NCI-H2081 treated with DMSO at 0.1 percent for 48 hours (cell line): ENCODE data around the gene NOS3.
"Not testable (repeated sequence)": the region's sequence is repeated elsewhere in the genome, so short reads cannot be mapped to it uniquely, and the experiment has no call there.

Source experiments
- DNase-seq: peaks from one replicate; lab custom pipeline; 2025; lab: John Stamatoyannopoulos, UW

Gene NOS3

DNA sequence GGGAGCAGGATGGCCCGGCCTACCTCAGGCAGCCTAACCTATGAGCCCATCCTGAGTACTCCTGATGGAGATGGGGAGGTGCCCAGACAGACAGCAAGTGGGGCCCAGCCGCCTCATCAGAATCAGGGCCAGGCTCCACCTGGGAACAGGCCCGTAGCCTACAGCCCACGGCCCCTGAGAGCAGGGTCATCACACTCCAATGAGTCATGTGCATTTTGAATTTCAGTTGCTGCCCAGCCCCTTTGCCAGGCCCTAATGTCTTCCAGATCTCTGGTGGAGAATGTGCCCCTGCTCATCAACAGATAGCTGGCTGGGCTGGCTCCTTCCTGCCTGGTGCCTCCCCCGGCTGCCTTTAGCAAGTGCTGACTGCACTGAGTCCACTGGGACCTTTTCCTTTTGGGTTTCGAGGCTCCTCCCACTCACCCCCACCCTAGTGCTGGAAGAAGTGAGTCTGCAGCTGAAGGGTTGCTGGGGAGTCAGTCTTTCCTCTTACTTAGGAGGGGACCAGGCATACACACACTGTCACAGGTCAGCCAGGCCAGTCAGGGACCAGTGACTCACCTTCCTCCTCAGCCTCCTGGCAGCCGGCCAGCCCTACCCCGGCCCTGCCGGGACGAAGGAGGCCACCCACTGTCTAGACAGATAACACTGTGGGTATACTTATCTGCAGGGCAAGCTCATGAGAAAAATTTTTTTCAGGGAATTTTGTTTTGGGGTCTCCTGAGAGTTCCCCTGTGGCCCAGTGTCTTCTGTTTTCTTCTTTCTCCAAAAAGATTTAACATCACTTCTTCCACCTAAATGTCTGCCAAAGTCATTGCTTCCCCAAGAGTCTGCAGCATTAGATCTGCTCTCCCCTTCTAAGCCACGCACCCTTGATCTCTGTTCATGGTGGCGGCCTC lies 48.4 kb downstream of the NOS3 start:
- no peak for DNase-seq

DNA sequence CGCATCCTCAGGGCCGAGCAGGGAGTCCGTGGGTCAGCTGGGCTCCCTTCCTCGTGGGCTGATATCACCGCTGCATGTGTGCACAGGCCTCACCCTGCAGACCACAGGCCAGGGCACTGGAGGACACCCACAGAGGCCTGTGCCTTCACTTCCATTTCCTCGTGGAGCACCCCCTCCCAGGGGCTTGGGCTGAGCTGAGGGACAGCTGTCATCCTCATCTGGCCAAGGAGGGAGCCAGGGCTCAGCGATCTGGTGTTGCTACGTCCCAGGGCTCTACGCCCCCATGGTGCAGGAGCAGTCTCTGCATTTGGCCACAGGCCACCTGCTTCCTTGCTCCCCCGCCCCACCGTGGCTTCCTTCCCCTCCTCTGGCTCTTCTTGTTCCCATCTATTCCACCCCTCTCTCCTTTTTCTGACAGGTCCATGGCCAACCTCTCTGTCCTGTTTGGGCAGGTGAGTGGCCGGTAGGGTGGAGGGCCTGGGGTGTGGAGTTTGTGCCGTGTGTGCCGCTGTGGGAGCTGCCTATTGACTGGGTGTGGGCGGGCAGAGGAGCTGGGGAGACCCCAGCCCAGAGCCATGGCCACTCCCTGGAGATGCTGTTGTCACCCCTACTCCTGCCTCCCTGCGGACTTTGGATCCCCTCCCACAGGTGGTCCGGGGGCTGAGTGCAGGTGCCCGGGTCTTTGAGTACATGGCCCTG lies 49.2 kb downstream of the NOS3 start:
- DNase-seq = no peak

DNA sequence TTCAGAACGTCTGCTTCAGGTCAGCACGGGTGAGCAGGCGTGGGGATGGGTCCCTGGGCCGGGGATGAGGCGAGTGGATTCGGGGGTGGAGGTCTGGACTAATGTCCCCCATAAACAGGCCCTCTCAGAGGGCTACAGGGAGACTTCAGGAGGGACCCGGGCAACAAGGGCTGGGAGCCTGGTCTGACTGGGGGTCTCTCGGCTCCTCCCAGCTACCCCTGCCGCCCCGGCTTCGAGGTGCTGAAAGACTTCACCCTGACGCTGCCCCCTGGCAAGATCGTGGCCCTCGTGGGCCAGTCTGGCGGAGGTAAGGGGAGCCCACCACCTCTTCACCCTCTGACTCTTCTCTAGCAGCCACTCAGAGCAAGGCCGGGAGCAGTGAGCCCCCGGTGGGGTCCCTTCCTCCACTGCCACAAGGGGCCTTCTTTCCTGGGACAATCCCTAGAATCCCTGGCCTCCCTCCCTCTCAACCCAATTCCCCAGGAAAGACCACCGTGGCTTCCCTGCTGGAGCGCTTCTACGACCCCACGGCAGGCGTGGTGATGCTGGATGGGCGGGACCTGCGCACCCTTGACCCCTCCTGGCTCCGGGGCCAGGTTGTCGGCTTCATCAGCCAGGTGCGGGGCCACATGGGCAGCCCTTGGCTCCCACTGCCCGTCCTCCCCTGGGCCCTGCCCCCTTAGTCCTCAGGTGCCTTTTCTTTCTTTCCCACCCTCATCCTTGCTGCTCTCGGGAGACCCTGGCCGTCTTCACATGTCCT lies 50.0 kb downstream of the NOS3 start:
- no peak for DNase-seq

DNA sequence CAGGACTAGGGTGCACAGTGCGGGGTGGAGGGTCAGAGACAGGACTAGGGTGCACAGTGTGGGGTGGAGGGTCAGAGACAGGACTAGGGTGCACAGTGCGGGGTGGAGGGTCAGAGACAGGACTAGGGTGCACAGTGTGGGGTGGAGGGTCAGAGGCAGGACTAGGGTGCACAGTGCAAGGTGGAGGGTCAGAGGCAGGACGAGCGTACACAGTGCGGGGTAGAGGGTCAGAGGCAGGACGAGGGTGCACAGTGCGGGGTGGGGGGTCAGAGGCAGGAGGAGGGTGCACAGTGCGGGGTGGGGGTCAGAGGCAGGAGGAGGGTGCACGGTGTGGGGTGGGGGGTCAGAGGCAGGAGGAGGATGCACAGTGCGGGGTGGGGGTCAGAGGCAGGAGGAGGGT lies 52.6 kb downstream of the NOS3 start:
- DNase-seq = not testable (repeated sequence)

DNA sequence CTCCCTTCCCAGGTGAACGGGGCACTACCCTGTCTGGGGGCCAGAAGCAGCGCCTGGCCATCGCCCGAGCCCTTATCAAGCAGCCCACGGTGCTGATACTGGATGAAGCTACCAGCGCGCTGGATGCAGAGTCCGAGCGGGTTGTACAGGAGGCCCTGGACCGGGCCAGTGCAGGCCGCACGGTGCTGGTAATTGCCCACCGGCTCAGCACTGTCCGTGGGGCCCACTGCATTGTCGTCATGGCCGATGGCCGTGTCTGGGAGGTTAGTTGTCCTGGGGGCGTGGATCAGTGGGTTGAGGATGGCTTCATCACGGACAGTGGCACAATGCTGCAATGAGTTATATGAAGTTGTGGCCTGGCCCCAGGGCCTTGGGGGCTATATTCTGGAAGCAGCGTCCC lies 53.1 kb downstream of the NOS3 start:
- no peak for DNase-seq

DNA sequence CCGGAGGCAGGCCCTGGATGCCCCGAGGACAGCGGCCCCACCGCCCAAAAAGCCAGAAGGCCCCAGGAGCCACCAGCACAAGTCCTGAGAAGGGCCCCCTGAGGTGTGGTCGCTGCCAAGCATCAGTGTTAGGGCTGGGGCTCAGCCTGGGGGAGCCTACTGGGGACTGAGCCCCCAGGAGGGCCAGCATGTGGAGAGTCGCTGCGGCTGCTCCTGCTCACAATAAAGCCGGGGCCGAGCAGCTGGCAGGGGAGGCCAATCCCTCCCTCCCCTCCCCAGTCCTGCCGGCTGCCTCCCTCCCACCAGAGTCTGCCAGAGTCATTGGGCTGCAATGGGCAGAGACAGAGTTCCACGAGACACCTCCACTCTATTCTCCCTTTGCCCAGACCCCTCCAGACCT lies 54.4 kb downstream of the NOS3 start:
- no peak for DNase-seq

DNA sequence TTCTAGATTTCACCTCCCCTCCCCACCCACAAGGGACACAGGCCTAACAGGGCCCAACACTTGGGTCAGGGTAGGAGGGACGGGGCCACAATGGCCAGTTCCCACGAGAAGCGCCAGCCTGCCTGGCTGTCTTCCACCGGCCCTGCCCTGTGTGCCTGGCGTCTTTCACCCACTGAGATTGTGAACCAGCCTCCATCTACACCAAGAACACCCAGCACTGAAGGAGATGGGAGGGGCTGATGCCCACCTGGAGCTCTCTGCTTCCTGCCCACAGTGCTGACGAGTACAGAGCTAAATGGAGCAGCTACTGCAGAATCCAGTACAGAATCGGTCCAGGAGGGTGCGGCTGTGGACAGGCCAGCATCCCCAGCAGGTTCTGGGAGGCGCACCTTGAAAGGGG lies 55.1 kb downstream of the NOS3 start:
- no peak for DNase-seq

DNA sequence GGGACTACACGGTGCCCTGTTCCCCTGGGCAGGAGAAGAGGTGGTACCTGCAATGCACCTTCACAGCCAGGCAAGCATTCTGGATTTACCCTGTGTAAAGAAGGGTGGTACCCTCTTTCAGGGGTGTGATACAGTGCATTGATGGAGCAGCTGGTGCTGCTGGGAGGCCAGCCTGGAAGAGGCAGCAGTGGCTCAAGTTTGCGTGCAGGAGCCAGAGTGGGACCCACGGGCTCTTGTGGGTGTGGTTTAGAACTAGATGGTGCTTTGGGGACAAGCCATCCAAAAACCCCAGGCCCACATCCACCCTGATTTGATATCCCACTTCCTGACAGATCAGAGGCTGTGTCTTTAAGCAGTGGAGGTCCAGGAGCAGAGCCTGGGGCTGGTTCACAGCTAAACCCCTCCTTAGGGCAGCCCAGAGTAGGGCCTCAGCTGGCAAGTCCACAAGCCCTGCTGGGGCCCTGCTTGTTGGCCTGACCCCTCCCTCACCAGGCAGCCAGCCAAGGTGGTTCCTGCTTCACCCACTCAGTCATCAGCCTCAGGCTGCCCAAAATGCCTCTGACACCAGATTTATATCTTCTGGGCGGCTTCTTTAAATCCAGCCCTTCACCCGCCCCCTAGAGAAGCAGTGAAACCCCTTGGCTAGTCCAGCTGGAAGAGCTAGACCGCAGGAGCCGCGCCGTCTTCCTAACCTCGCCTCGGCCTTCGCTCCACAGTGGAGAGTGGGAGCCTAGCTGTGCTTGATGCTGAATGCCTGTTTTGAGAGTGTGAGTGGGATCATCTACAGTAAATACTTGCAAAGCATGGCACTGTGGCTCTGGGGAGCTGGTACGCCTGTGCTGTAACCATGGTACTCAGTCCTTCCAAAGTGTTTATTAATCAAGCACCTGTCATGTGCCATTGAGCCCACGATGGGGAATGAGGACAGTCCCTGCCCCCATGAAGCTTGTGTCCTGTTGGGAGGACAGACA lies 56.1 kb downstream of the NOS3 start:
- DNase-seq = no peak

DNA sequence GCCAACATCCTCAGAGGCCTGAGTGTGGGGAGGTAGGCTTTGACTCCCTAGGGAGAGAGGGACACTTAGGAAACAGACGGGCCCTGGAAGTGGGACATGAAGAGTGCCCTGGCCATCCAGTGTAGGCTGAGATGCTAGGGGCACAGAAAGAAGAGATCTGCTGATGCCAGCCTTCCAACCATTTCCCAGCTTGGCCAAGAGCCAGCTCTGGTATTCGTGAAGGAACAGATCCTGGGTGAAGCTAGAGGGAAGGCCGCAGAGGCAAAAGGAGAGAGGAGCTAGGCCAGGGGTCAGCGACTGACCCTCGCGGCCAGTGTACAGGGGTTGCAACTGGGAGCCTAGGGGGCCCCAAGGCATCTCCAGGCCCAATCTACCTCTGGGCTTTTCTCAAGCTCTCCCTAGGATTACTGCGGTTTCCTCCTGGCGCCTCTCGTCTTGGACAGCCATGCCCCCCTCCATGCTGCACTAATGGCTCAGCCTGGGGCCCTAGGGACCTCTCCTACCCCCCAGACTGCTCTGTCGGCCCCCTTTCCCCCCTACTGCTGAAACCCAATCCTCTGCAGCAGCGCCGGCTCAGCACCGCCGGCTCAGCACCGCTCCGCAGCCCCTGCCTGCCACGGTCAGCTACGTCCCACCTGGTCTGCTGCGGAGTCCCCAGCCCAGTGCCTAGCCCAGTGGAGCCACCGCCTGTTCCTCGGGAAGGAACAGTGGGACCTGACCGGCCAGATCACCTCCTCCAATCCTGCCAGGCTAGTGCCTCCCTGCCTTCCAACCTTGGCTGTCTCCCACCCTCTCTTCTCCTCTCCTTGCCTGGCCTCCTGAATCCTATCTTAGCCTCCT lies 57.4 kb downstream of the NOS3 start, which contains the start of gene ASIC3:
Gene ASIC3 (plus strand): TSS at position 556 of the 840 bp plus-strand sequence. CDS start 355 bp downstream, outside the sequence.
- no peak for DNase-seq

DNA sequence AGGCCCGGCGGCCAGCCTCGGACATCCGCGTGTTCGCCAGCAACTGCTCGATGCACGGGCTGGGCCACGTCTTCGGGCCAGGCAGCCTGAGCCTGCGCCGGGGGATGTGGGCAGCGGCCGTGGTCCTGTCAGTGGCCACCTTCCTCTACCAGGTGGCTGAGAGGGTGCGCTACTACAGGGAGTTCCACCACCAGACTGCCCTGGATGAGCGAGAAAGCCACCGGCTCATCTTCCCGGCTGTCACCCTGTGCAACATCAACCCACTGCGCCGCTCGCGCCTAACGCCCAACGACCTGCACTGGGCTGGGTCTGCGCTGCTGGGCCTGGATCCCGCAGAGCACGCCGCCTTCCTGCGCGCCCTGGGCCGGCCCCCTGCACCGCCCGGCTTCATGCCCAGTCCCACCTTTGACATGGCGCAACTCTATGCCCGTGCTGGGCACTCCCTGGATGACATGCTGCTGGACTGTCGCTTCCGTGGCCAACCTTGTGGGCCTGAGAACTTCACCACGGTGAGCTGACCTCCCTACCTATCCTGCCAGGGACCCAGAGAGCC lies 58.2 kb downstream of the NOS3 start:
- no peak for DNase-seq

DNA sequence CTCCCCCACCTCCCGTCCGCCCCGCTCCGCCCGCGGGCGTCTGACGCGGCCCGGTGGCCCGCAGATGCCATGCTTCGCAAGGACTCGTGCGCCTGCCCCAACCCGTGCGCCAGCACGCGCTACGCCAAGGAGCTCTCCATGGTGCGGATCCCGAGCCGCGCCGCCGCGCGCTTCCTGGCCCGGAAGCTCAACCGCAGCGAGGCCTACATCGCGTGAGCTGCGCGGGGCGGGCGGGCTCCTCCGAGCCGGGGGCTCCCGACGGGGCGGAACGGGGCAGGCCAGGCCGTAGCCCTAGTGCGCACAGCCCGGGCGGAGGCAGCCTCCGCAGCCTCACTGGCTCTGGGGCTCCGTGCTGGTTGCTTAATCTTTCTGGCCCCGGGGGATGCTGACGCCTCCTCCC lies 60.3 kb downstream of the NOS3 start:
- DNase-seq = no peak

DNA sequence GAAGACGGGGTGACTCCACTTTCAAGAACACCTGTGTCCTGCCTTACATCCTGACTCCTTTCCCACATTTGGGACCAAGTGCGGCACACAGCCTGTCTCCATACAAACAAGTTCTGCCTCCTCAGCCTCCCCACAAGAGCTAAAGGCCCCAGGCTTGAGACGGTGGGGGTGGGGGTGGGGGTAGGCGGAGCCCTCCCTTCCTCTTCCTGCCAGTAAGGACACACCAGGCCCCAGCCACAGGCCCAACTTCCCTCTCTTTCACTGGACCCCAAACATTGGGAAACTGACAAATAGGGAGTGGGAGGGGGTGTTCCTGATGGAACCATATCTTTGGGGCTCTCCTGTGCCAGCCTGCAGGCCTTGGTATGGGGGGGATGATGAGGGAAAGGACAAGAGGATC lies 62.3 kb downstream of the NOS3 start:
- DNase-seq = no peak

DNA sequence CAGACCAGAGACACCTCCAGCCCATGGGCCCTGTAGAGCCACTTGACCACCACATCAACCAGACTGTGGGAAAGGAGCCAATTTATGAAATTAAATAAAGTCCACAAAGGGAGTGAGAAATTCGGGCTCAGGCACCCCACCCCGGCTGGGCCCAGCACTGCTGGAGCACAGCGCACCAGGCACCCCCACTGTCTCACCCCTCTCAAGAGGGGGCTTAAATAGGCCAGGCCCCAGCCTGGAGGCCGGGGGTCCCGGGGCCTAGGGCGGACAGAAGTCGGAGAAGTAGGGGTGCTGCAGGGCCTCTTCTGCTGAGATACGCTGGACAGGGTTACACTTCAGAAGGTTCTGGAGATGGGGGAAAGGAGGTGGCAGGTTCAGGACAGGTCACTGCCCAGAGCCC lies 62.9 kb downstream of the NOS3 start:
- DNase-seq = no peak

DNA sequence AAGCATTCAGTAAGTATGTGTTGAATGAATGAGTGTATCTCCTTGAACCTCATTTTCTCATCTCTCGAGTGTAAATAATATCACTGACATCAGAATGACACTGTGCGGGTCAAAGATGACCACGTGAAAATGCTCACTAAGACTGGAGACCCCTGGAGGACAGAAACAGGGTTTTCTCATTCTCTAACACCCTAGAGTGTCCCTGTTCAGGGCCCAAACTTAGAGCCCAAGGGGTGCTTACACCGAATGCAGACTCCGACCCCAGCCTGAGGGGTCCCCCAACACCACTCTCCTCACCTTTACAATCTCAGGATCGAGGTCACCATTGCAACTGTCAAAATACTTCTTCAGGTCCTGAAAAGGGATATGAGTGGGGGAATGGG lies 65.5 kb downstream of the NOS3 start:
- DNase-seq = no peak

DNA sequence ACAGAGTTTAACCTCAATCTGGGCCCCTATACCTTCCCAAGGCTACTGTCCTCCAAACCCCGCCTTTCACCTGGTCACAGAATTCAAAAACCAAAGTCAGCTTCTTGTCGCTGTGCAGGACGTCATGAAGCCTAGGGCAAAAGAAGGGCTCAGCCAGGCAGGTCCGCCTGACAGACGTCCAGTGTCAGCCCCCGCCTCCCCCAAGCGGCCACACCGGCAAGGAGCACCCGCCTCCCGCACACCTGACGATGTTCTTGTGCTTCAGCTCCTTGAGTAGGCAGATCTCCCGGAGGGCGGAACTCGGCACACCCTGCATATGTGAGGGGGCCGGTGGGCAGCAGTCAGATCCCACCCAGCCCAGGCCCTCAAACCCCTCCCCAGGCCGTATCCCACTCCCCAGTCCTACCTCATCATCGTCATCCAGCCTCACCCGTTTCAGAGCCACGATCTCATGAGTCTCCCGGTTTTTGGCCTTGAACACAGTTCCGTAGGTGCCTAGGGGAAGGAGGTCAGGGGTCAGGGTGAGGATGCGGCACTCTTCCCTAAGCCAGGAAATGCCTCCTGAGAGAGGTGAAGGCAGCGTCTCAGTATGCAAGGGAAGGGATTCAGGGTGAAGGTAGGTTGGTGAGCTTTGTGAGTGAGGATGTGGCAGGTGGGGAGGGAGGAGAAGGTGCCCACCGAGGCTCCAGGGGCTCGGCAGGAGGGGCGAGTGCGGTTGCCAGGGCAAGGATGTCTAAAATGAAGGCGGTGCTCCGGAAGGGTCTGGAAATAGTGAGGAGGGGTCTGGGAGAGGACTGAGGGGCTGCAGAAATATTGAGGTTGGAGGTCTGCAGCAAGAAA lies 66.1 kb downstream of the NOS3 start:
- no peak for DNase-seq

DNA sequence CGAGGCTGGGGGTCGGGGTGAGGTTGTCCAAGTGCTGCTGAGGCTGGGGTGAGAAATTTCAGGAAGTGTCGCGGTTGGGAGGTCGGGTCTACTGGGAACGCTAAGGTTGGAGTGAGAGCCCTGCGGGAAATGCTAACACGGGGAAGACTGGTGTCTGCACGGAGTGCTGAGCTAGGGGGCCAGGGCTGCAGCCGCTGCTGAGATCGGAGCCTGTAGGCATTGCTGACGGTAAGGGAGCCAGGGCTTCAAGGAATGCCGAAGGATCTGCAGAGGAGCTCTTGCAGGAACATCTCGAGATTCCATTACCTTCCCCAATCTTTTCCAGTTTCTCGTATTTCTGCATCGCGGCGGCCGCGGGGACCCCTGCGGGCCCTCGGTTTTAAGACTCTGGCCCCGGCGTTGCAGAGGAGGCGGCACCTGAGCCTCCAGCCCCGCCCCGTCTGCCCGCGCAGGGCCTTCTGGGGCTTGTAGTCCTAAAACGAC lies 66.7 kb downstream of the NOS3 start, which contains the start of gene CDK5:
Gene CDK5 (minus strand): TSS at position 392 of the 483 bp plus-strand sequence. CDS start 49 bp downstream, at position 343.
- DNase-seq = no peak

DNA sequence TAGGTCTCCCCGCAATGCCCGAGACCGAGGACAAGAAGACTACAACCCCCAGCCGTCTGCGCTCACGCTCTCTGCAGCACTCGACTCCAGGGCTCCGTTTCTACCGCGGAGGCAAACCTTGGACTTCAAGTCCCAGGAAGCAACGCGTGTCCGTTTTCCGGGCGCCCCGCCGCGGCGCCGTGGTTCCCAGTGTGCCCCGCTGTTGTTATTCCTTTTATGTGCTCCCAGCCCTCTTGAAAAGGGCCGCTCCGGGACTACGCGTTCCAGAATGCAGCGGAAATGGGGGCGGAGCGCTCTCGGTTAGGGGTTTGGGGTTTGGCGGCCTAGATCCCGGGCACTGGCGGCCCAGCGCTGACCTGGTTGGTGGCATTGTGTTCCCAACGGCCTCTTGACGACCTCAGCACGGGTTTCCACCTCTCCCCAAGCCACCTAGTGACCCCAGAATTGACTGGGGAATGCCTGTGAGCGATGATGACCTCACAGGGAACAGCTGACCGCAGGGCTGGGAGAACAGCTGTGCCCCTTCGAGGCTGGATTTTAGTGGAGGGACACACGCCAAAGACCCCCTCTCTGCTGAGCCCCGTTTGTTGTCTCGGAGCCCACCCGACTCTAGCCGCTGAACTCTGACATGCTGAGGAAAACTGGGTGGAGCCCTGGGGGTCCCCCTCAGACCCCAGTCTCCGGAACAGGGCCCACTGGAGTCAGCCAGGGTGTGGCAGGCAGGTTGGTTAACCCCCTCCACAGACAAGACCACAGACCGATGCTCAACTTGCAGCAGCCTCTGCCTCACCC lies 67.4 kb downstream of the NOS3 start:
- DNase-seq = peak; percentile 97

DNA sequence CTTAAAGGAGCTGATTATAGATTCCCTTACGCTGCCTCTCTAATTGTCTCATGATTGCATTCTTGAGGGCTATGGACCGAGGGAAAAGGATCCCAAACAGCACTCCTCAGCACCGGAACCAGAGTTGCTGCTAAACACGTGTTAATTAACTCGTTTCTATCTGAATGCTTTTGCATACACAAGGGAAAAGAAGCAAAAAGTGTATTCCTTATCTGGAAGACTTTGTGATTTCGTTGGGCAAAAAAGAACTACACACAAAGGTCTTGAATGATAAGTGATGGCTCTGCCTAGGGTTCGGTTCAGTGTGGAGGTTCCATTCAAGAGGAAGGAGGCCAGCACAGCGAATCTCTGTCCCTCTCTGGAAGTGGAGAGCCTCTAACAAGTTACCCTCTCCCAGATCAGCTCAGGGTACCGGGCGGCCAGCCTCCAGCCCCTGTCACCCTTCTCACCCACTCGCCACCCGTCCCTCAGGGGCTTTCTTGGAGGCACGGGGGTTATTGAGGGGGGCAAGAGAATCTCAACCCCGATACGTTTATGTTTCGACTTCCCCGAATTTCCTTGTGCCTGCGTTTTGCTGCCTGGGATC lies 68.1 kb downstream of the NOS3 start:
- no peak for DNase-seq
